GM18526 (cell line): ENCODE data around the gene WDR38.

ENCODE experiments used
- POLR2A ChIP-seq: IDR thresholded peaks from 3 replicates; pipeline ENCODE4 v1.6.1; 2011; ENCODE audit not compliant: insufficient read length; ENCODE audit errors: extremely low read depth

WDR38 gene

GRCh38 chr9:124885551-124885950 lies 32.3 kb downstream of the WDR38 start:
- TF ChIP-seq POLR2A = no peak

GRCh38 chr9:124886461-124886860 lies 33.2 kb downstream of the WDR38 start:
- no peak for TF ChIP-seq POLR2A

- no peak for TF ChIP-seq POLR2A
Measured at GRCh38 chr9:124886866-124887492, 33.7 kb downstream of the WDR38 start.

GRCh38 chr9:124887832-124888231 lies 34.6 kb downstream of the WDR38 start:
- TF ChIP-seq POLR2A = no peak

- no peak for TF ChIP-seq POLR2A
Measured at GRCh38 chr9:124889006-124889405, 35.7 kb downstream of the WDR38 start.

- TF ChIP-seq POLR2A = no peak
Measured at GRCh38 chr9:124890179-124890578, 36.9 kb downstream of the WDR38 start.

GRCh38 chr9:124894035-124894740 lies 40.9 kb downstream of the WDR38 start:
- TF ChIP-seq POLR2A = no peak

GRCh38 chr9:124894741-124895170 lies 41.5 kb downstream of the WDR38 start:
- TF ChIP-seq POLR2A = no peak

- TF ChIP-seq POLR2A = no peak
Measured at GRCh38 chr9:124897570-124898460, 44.6 kb downstream of the WDR38 start.

- no peak for TF ChIP-seq POLR2A
Measured at GRCh38 chr9:124899845-124900244, 46.6 kb downstream of the WDR38 start.

- TF ChIP-seq POLR2A = no peak
Measured at GRCh38 chr9:124906966-124907365, 53.7 kb downstream of the WDR38 start.
